Endometrial microvascular endothelial cells (primary cell): ENCODE results near the gene RACK1. TPM values are rescaled to one million over a fixed set of nuclear protein-coding genes. Genes with fewer than 3 reads are reported as not detected.

Experiments used
- in situ Hi-C: cut with HindIII; loops from 2 replicates; pipeline ENCODE4 v1.10.0; 2017; ENCODE audit warnings: low sequenced_read_pairs, low pct_unique_long_range_greater_than_20kb; ENCODE audit errors: inconsistent ontology term
- total RNA-seq: library from RNA; depleted of rRNA; stranded (reverse); fragments of >200 nt; gene quantifications from one replicate; pipeline ENCODE4 v1.2.3, GENCODE V29; 2015; ENCODE audit errors: inconsistent ontology term

RACK1 gene
- total RNA-seq, 1 donor from 2014 or later, result 2,930 TPM

GRCh38 chr5:181189363-181189961 is 54.2 kb downstream of the RACK1 start:
- in situ Hi-C loops, result no loop called here

- in situ Hi-C loops, result no loop called here
Measured at GRCh38 chr5:181188700-181189362, 54.9 kb downstream of the RACK1 start.

DNA sequence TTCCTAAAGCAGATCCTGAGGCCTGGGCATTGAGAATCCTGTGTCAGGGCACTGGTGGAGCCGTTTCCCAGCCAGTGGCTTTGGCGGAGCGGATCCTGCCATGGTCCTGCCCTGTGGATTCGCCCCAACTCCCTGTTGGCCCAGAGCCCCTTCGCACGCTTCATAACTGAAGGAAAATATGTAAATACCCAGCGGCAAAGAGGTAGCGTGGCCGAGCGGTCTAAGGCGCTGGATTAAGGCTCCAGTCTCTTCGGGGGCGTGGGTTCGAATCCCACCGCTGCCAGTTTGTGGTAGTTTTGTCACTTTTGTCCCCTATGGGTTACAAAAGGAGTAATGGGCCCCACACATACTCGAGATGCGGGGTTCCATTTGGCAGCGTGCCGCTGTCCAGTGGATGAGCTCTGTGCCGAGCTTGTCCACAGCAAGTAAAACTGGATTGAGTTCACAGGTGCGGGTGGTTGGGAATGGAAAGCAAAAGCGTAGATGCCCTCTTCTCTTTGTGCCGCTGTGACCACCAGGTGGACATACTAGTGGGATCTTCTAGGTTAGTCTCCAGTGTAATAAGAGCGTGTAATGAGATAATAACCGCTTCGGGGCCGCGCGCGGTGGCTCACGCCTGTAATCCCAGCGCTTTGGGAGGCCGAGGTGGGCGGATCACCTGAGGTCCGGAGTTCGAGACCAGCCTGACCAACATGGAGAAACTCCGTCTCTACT is 56.0 kb downstream of the RACK1 start:
- in situ Hi-C loops, result no loop called here

GRCh38 chr5:181186986-181187499 is 56.7 kb downstream of the RACK1 start:
- in situ Hi-C loops, result no loop called here

Other genes starting within 250 kb of the RACK1 start
- not detected for gene BTNL9, start 203.6 kb downstream of the RACK1 start, total RNA-seq
- gene OR2V1, start 112.7 kb downstream of the RACK1 start, total RNA-seq, result not detected
- gene OR2V2, start 96.3 kb downstream of the RACK1 start, total RNA-seq, result not detected
- 5.3 TPM for gene TRIM7, start 38.7 kb downstream of the RACK1 start, total RNA-seq
- 9.8 TPM for gene TRIM41, start 20.6 kb downstream of the RACK1 start, total RNA-seq
- 3.9 TPM for gene TRIM52, start 17.2 kb upstream of the RACK1 start, total RNA-seq
- gene OR4F3, start 123.4 kb upstream of the RACK1 start, total RNA-seq, result not detected